ENCODE data around the gene DISP3. TPM values are rescaled to one million over a fixed set of nuclear protein-coding genes. Genes with fewer than 3 reads are reported as not detected.

The DISP3 gene
- total RNA-seq, 1 experiment from 2014 or later, result 2.3 TPM

- intact Hi-C loops (cut with micrococcal nuclease), result no loop called here
- Histone ChIP-seq H4K20me1 (ENCODE audit: insufficient read depth) (no peaks in the 10 kb centered on the region), H3K4me1 (ENCODE audit: control insufficient read depth in 1 of 2, insufficient read depth in 2 of 2, low read length in 2 of 2) (no peaks in the 10 kb centered on the region), H3K9me2 (ENCODE audit: insufficient read depth) (no peaks in the 10 kb centered on the region), H3K27ac (ENCODE audit: low read depth, low read length) (no peak overlapping the region), H3K4me3 (replicated peaks in 1 of 2; ENCODE audit: low read depth in 1 of 2, low read length in 2 of 2) (no peak overlapping the region), H3K79me2 (ENCODE audit: insufficient read depth, low read length) (no peaks in the 10 kb centered on the region), H3K9me3 (ENCODE audit: control insufficient read depth in 1 of 2, insufficient read depth in 1 of 2, low read depth in 1 of 2, low read length in 2 of 2) (no peaks in the 10 kb centered on the region), H3K4me2 (ENCODE audit: low read length) (no peak overlapping the region), H3K27me3 (ENCODE audit: insufficient read depth, low read length) (peaks cover 13% of the 10 kb centered on the region), H3K9ac (ENCODE audit: low read length) (no peak overlapping the region), H2AFZ (ENCODE audit: low read depth, low read length, poor library complexity, severe bottlenecking) (no peak overlapping the region), H3K36me3 (ENCODE audit: control insufficient read depth in 1 of 2, insufficient read depth in 2 of 2, low read length in 2 of 2) (no peaks in the 10 kb centered on the region)
- ChIA-PET RAD21 (ENCODE audit: low non-redundant PET in 1 of 2, low total read pairs in 2 of 2, uncharacterized antibody in 2 of 2, unreplicated experiment in 2 of 2) (no interaction called here), CTCF (no interaction called here), POLR2A (no interaction called here)
- ATAC-seq (no peak), DNase-seq (ENCODE audit: low read depth, low spot score) (no peak)
- BruUV-seq (replicated peaks), result no TSS peak
- TF ChIP-seq EZH2phosphoT487 (IDR thresholded peaks at IDR 0.05; ENCODE audit: borderline replicate concordance) (no peak), SIN3A (IDR thresholded peaks at IDR 0.05; ENCODE audit: low read depth) (no peak)
Measured at GRCh38 chr1:11455967-11456570, 22.9 kb upstream of the DISP3 start.

DNA sequence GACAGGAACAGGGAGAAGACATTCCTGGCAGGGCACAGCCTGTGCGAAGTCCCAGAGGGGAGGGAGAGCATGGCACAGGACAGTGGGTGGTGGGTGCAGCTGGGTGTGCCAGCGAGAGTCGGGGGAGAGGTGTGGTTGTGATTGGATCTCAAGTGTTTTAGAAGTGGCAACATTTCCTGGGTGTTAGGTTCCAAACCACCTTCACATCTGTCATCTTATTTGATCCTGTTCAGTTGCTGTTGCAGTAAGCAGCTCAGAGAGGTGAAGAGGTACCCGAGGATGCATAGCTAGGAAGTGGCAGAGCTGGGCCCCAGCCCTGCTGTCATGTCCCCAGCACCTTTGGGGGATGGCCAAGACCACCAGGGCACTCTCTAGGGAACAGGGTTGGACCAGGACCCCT is 22.0 kb upstream of the DISP3 start:
- no peak overlapping the region for H3K27ac ChIP-seq (ENCODE audit: low read depth, low read length)
- H3K4me1 ChIP-seq (ENCODE audit: control insufficient read depth in 1 of 2, insufficient read depth in 2 of 2, low read length in 2 of 2), result no peaks in the 10 kb centered on the region
- ChIA-PET CTCF (no interaction called here), POLR2A (no interaction called here), RAD21 (ENCODE audit: low non-redundant PET in 1 of 2, low total read pairs in 2 of 2, uncharacterized antibody in 2 of 2, unreplicated experiment in 2 of 2) (no interaction called here)
- no peaks in the 10 kb centered on the region for H4K20me1 ChIP-seq (ENCODE audit: insufficient read depth)
- no TSS peak for BruUV-seq (replicated peaks)
- TF ChIP-seq EGR1 (IDR thresholded peaks at IDR 0.05; ENCODE audit: low read depth) (no peak), POLR2AphosphoS5 (IDR thresholded peaks at IDR 0.05; ENCODE audit: low read depth, low read length) (no peak), EZH2 (IDR thresholded peaks at IDR 0.05) (no peak), CEBPB (IDR thresholded peaks at IDR 0.05; ENCODE audit: low read depth) (no peak), FOSL1 (IDR thresholded peaks at IDR 0.05; ENCODE audit: low read depth) (no peak)
- TF ChIP-seq, protein P1, sequence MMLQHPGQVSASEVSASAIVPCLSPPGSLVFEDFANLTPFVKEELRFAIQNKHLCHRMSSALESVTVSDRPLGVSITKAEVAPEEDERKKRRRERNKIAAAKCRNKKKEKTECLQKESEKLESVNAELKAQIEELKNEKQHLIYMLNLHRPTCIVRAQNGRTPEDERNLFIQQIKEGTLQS (IDR thresholded peaks at IDR 0.05), result no peak
- no peak overlapping the region for H3K4me2 ChIP-seq (ENCODE audit: low read length)
- H3K79me2 ChIP-seq (ENCODE audit: insufficient read depth, low read length), result no peaks in the 10 kb centered on the region
- no peaks in the 10 kb centered on the region for H3K36me3 ChIP-seq (ENCODE audit: control insufficient read depth in 1 of 2, insufficient read depth in 2 of 2, low read length in 2 of 2)
- no peak for DNase-seq (ENCODE audit: low read depth, low spot score)
- intact Hi-C loops (cut with micrococcal nuclease), result no loop called here
- H3K4me3 ChIP-seq (replicated peaks in 1 of 2; ENCODE audit: low read depth in 1 of 2, low read length in 2 of 2), result no peak overlapping the region
- no peaks in the 10 kb centered on the region for H3K9me2 ChIP-seq (ENCODE audit: insufficient read depth)
- H3K9me3 ChIP-seq (ENCODE audit: control insufficient read depth in 1 of 2, insufficient read depth in 1 of 2, low read depth in 1 of 2, low read length in 2 of 2), result no peaks in the 10 kb centered on the region
- no peak overlapping the region for H3K9ac ChIP-seq (ENCODE audit: low read length)
- no peak for ATAC-seq
- peaks cover 18% of the 10 kb centered on the region for H3K27me3 ChIP-seq (ENCODE audit: insufficient read depth, low read length)
- no peak overlapping the region for H2AFZ ChIP-seq (ENCODE audit: low read depth, low read length, poor library complexity, severe bottlenecking)

Measured in HCT116 (cell line).